SIG-M5 (cell line): ENCODE data around the gene C2CD4A.
A peak's percentile ranks its signal among the peaks of the same experiment; 100 is the strongest.

ENCODE experiments used
- DNase-seq: peaks from one replicate; lab custom pipeline; 2025; lab: John Stamatoyannopoulos, UW

The C2CD4A gene

DNA sequence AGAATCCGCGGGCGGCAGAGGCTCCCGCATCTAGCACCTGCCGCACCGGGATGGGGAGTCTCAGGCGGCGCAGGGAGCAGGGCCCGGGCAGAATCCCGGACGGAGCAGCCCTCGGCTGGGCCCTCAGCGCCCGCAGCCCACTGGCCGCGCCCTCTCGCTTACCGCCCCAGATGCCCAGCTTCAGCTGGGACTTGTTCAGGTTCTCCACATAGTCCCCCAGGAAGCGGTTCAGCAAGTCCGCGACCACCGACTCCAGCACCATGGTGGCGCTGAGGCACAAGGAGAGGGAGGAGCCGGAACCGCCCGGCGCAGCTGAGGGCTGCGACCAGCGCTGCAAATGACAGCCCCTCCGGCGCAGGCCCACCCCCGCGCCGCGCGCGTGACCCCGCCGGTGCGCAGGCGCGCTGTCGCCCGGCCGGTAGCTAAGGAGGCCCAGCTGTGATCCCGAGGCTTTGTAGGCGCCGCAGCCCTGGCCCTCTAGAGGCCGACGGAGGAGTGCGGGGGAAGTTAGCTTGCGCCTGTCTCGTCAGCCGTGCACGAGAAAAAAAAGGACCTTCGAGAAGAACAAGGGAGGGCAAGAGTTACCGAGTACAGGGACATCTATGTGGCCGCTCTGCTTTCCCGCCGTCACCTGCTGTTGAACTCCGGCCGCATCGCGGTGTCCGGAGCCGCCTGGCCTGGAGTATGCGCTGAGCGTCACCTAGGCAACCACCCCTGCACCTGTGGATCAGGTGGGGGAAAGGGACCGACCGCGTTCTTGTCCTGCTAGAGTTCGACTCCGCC, 6.5 kb upstream of the C2CD4A start, which contains the start of gene VPS13C:
Gene VPS13C (minus strand): TSS at position 335 of the 783 bp plus-strand sequence. CDS start 73 bp downstream, at position 262.
- peak; percentile 66 for DNase-seq

DNA sequence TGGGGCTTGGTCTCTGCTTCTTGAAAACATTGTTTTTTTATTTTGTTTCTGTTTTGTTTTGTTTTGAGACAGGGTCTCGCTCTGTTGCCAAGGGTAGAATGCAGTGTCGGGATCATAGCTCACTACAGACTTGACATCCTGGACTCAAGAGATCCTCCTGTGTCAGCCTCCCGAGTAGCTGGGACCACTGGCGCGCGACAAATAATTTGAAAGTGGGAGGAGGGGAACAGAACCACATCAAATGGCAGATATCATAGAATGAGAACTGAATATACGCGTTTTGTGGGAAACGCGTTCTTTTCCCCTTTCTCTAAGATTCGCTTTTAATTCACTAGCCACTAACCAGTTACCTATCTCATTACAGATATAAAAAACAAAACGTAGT, 5.9 kb upstream of the C2CD4A start:
- DNase-seq: no peak

DNA sequence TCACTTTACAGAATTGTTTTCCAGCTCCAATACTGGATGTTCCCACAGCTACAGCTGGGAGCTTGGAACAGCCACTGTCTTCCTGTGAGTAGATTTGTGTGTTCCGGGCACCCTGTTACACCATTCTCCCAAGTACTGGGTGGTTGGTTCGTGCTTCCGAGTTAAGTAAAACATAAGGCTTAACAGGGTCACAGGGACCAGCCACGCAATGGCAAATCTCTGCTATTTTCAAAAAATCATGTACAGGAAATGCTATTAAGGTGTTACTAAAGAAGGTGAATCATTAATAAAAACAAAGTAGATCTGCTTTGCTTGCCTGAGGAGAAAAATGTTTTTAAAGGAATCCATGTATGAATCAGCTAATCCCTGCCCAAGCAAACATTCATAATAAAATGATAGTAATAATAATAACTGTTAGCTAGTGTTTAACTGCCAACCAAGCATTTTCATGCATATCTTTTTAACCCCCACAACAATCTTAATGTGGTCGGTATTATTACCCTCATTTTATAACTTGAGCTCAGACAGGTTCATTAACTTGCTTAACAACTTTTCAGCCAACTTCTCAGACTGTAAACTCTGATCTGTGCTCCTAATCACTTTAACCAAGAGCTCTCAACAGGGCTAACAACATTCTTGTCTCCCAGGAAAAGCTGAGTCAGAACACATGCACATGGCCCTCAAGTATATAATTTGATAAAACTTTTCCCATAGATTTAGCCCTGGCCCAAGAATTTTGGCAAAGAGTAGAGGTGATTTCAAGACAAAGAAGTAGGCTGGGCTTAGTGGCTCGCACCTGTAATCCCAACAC, 2.7 kb upstream of the C2CD4A start:
- DNase-seq: no peak

GRCh38 chr15:62067448-62068044, 769 bp downstream of the C2CD4A start:
- DNase-seq: no peak

- no peak for DNase-seq
Measured at GRCh38 chr15:62068071-62068809, 1.5 kb downstream of the C2CD4A start.

GRCh38 chr15:62068810-62069167, 2.0 kb downstream of the C2CD4A start:
- no peak for DNase-seq

- no peak for DNase-seq
Measured at GRCh38 chr15:62069551-62069950, 2.8 kb downstream of the C2CD4A start.

GRCh38 chr15:62071711-62072308, 5.0 kb downstream of the C2CD4A start:
- no peak for DNase-seq

GRCh38 chr15:62075595-62076277, 9.0 kb downstream of the C2CD4A start:
- no peak for DNase-seq

DNA sequence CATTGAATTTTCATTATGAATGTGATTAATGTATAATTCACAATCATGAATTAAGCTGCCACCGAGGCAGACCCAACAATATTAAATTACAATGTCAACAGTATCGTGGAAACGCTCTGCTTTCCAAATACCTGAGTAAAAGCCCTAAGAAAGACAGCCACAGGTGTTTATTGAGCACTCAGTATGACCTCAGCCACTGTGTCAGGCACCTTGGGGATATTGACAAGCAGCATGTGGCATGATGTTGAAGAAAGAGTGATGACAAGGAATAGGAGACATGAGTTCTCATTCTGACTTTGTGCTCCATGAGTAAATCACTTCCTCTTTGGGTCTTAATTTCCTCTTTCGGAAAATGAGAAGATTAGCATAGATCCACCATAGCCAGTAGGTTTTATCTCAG, 12.8 kb downstream of the C2CD4A start:
- DNase-seq: no peak

DNA sequence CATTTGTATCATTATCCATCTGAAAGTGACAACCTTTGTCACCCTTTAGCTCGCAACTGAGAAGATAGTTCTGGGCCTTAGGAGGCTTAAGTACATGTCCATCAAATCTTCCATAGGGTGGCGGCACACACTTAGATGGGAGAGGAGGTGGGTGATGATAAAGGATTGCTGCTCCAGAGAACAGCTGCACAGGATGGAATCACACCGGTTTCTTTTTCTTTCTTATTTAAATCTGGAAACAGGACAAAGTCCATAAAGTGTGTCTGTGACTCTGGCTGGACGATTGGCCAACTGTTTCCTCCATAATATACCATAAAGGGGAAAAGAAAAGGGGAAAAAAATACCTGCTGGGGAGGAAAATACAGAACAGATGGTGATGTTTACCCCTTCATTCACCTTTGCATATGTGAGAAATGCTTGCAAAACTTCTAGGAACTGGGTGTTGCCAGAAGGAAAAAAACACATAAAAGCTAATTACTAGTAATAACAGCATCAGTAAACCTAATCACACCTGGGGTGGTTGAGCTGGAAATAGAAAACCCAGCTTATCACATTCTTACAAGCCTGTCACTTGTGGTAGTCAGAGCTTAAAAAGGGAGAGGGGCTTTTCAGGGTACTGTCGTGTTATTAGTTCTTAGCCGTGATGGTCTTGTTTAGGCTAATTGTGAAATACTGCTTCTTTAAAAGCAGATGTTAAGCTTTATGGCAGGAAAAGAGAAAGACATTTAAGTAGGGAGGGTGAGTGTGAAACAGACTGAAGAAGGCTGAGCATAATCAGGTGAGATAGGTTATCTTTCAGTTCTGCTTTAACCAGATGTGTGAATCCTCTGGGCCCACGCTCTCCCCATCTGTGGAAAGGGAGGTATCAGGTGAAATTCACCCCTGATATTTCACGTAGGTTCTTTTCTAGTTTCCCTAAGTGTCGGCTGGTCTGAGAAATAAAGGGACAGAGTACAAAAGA, 16.7 kb downstream of the C2CD4A start:
- DNase-seq: no peak

GRCh38 chr15:62085740-62086139, 19.0 kb downstream of the C2CD4A start:
- DNase-seq: no peak

- no peak for DNase-seq
Measured at GRCh38 chr15:62087671-62088352, 21.0 kb downstream of the C2CD4A start.

- no peak for DNase-seq
Measured at GRCh38 chr15:62088353-62088693, 21.5 kb downstream of the C2CD4A start.

DNA sequence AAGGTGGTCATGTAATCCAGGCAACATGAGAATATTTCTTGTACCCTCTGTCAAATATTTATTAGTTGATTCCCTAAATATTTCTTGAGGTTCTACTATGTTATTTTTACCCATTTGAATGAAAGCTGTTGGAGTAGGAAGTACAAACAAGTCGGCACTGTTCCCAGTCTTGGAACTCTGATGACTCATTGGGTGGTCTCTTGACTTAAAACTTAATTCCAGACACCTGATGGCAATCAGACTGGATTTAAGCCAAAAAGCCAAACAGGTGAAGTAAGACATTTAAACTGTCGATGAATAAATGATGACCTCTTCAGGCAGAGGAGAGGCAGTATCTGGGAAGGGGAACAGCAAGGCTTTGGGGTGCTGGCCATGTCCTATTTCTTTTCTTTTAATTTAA, 22.8 kb downstream of the C2CD4A start:
- DNase-seq: no peak

DNA sequence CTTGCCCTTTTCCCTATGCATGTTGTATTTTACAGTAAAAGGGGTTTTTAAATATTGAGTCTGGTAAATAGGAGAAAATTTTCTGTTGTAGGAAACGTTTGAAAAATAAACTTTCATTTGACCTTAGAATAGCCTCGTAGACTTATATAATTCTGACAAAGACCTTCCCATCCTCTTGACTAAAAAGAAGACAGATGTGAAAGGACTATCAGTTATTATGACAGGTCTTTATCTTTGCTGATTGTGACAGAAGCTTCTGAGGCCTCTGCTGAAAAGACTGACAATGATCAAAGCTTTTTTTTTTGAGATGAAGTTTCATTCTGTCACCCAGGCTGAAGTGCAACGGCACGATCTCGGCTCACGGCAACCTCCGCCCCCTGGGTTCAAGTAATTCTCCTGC, 24.2 kb downstream of the C2CD4A start:
- DNase-seq: no peak

DNA sequence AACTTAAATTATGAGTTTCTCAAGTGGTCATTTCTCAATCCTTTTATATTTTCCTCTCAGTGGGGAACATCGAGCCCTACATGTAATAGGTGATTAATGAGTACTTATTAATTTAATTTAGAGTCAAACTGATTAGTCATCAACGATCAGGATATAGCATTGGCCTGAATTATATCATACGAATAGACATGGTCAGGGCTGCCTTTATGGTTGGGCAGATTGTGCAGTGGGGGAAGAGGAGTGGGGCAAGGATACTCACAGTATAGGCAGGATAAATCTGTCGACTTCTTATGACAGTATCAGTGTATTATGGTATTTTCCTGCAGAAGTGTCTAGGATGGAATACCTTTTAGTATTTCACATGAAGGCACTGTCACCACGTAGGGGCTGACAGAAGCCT, 27.0 kb downstream of the C2CD4A start:
- DNase-seq: no peak

GRCh38 chr15:62094388-62094787, 27.6 kb downstream of the C2CD4A start:
- DNase-seq: no peak

DNA sequence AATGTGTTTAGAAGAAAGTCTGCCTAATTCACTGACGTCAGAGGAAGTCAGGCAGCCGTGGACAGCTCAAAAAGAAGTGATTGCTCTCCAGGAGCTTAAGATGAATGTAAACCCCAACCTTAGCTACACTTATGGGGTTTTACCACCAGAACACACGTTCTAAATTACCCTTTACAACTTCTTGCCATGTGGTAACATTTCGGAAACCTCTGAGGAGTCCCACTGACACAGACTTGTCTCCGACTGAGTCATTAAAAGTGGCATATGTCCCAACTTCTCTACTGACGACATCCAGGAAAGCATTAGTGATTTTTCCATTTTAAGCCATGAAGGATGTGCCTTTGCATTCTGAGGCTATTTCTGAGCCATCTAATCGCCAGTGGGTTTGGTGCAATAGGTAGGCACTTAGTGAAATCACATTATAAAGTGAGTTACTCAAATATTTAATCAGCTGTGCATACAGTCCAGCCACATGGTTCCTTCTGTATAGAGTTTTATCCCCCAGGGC, 32.4 kb downstream of the C2CD4A start:
- peak; percentile 7 for DNase-seq
